HG02642 (cell line): ENCODE data around the gene ATR.
"Not testable (repeated sequence)": the region's sequence is repeated elsewhere in the genome, so short reads cannot be mapped to it uniquely, and the experiment has no call there.

Source experiments
- ATAC-seq: cut with Tn5 transposase; IDR thresholded peaks from one replicate; pipeline ENCODE4 v1.9.1; 2021; ENCODE audit warnings: mild to moderate bottlenecking; ENCODE audit not compliant: unreplicated experiment, poor library complexity

Gene ATR

DNA sequence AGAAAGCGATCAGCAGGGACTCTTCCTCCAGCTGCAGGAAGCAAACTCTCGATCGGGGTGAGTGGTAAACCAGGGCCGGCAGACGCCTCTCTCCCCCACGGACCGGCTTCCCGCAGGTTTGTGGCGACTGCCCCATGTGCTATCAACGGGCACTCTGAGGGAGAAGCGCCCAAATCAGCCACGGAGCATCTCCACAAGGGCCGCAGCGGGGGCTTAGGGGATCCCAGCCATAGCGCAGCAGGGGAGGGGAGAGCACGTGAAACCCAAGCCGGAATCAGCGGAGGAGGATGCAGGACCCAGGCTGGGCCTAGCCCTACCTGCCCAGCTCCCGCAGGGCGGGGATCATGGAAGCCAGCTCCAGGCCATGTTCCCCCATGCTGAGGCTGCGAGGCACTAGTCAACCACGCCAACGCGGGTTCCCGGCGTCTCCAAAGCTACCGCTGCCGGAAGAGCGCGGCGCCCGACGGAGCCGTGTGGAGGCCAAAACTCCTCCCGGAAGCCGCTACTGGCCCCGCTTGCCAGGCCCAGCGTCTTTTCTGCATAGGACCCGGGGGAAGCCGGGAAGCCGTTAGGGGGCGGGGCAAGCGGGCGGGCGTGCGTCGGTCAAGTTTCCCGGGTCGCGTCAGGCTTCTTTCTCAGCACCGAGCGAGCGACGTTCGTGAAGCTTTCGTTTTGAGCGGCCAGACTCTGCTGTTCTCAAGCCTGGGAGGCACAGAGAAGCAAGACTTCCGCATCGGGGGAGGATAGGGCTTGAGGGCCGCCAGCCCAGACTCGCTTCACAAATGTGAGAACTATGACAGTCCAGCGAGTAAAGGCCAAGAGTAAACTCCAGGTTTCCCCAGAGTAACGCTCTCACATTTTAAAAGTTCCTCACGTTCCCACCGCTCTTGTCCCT is at the start of gene ATR:
Gene ATR, minus strand, starts transcription at position 405 of the 895 bp plus-strand sequence. Its CDS starts 29 bp downstream, at position 376.
- ATAC-seq, result peak; percentile 94

DNA sequence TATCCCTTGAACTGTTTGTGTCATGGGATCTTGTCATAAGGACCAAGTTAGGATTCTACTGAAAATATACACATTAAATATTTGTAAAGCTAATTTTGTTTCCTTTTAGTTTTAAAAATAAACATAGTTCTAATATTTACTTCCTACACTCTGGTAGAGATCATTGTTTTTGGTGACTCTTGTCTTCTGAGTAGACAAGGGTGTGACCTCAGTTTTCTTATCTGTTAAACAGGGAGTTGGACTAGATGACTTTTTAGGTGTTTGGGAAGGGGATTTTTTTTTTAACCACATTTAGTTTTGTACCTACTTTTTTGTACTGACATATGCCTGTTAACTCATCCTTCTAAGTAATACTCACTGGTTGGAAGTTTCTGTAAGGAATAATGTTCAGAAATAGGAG is 48.4 kb upstream of the ATR start:
- ATAC-seq, result no peak

- ATAC-seq, result no peak
Observed at GRCh38 chr3:142625153-142625440, 46.6 kb upstream of the ATR start.

GRCh38 chr3:142624341-142625152 is 46.0 kb upstream of the ATR start:
- ATAC-seq, result no peak

- no peak for ATAC-seq
Observed at GRCh38 chr3:142623194-142623593, 44.7 kb upstream of the ATR start.

- ATAC-seq, result no peak
Observed at GRCh38 chr3:142622405-142622804, 43.9 kb upstream of the ATR start.

DNA sequence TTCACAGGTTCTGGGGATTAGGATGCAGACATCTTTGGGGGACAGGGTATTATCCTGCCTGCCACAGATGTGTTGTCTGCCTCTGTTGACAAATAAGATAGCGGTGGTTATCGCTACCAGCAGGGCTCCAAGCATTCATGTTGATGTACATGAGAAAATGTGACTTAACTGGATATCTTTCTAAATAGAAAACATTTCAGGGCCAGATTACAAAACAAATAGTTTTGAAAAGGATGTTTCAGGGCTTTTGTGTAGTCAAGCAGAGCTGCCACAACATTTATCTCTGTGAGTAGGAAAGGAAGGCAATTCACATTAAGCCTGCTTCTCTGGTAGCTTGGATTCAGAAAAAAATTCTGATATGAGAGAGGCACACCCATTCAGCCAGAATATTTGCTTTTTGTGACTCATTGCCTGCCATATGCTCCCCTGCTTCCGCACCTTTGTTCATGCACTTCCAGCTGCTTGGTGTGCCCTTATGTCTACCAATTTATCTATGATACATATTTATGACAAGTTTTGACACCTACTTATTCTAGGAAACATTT is 40.5 kb upstream of the ATR start:
- no peak for ATAC-seq

DNA sequence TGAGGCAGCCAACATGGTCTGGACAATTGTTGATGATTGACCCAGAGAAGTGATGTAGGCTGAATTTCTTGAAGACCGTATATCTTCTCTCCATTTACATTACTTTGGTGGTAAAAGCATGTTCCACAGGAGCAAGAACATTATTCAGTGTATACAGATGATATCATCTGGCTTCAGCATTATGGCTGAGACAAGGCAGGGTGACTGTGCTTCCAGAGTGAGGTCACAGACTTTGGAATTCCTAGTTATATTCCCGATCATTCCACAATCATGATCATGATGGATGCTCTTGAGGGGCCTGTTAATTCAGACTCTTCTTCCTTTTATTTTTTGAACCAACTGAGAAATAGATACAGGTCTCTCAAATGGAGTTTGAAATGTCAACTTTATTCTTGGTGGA is 36.6 kb upstream of the ATR start:
- ATAC-seq, result no peak

GRCh38 chr3:142614059-142614626 is 35.6 kb upstream of the ATR start:
- no peak for ATAC-seq

- no peak for ATAC-seq
Observed at GRCh38 chr3:142613491-142613890, 35.0 kb upstream of the ATR start.

- no peak for ATAC-seq
Observed at GRCh38 chr3:142611206-142611605, 32.7 kb upstream of the ATR start.

- ATAC-seq, result no peak
Observed at GRCh38 chr3:142609136-142609535, 30.6 kb upstream of the ATR start.

- no peak for ATAC-seq
Observed at GRCh38 chr3:142608631-142609030, 30.1 kb upstream of the ATR start.

DNA sequence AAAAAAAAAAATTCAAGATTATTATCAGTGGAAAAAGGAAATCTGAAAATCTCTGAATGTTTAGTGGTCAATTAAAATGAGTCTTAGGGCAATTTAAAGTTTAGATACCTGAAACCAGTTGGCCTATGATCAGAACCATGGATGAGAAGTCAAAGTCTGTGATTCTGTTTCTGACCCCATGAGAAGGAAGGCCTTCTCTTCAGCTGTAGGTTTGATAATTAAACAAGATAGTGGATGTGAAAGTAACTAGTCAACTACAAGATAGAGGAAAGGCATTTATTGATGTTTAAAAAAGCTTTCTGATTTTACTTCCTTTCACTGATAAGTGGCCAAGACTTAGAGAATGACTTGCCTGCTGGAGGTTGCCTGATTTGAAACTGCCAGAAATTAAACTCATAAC is 26.4 kb upstream of the ATR start:
- ATAC-seq, result no peak

- not testable (repeated sequence) for ATAC-seq
Observed at GRCh38 chr3:142603386-142603705, 24.8 kb upstream of the ATR start.

DNA sequence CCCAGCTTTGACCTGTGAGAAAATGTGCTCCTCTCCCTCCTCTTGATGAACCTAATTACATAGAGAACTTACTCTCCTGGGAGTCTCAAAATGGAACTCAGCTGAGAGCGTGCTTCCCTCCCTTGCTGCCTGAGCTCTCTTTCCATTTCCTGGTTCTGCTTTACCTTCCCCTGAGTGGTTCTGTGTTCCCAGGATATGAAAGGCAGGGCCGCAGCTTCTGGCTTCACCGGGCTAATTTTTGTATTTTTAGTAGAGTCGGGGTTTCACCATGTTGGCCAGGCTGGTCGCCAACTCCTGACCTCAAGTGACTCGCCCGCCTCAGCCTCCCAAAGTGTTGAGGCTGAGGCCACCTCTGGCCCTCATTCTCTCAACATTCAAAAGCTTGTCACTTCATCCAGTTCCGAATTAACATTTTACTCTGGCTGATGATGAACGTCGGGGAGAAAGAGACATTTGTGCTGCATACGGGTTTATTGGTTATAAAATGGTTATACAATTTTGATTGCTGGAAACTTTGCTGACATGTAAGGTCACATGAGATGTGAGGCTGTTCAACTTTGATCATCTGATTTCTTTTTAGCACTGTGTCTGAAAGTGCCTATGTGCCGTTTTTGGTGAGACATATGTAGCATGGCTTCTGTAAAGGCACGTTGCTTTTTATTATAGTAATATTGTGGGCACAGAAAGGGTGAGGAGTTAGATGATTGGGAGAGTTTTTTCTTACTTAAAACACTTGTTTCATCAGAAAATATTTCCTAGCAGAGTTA is 24.3 kb upstream of the ATR start:
- no peak for ATAC-seq

DNA sequence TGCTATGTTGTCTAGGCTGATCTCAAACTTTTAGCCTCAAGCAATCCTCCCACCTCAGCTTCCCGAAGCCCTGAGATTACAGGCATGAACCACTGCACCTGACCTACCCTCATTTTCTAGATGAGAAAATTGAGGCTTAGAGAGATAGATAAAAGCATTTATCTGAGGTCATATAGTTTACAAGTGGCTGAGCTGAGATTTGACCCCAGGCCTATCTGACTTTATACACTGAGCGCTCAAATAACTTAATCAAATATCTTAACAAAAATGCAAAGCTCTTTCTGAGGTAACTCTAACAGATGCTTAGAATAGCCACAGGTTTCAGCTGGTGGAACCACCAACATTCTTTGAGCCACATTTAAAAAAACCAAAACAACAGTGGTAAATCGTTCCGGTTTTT is 23.2 kb upstream of the ATR start:
- ATAC-seq, result no peak

GRCh38 chr3:142597906-142598305 is 19.4 kb upstream of the ATR start:
- no peak for ATAC-seq

- ATAC-seq, result no peak
Observed at GRCh38 chr3:142596726-142597088, 18.2 kb upstream of the ATR start.

DNA sequence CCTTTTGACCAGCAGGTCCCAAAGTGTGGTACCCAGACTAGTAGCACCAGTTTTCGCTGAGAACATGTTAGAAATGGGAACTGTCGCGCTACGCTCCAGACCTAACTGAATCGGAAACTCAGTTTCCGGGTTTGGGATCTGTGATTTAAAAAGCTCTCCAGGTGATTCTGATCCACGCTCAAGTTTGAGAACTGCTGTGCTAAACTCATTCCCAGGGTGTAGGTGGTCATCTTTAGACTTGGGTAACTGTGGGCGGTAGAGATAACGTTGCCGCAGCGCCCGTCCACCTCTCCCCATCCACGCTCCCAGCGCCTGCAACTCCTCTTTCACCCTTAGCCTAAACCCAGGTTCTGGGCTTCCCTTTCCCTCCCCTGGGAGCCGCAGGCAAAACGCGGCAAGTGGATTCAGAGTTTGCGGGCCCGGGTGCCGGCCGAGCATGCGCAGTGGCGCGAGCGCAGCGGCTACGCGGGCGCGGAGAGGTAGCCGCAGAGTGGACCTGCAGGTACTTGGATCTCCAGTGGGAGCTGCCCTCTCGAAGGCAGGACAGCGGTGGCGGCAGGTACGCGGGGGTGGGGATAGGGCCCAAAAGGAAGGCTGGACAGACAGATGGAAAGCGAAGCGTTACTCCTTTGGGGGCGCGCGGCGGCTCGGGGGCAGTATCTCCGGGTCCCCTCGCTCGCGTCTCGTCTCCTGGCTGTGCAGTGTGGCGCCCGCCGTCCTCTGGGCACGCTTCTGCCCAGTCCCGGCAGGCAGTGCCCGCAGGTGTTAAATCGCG is 17.6 kb upstream of the ATR start, which contains the start of gene PLS1:
Gene PLS1, plus strand, starts transcription at position 443 of the 775 bp plus-strand sequence. CDS start 67,845 bp downstream, outside the sequence.
- peak; percentile 90 for ATAC-seq
